Cortex of kidney (tissue), 1 donor: ENCODE measurements around the gene PSMA7.
"Not testable (repeated sequence)": the region's sequence is repeated elsewhere in the genome, so short reads cannot be mapped to it uniquely, and the experiment has no call there.

Source experiments
- DNase-seq: peaks from one replicate; lab custom pipeline; 2025; lab: John Stamatoyannopoulos, UW

PSMA7 gene

GRCh38 chr20:62119115-62119514, 24.1 kb downstream of the PSMA7 start:
- no peak for DNase-seq

- DNase-seq: no peak
These were observed 24.8 kb downstream of the PSMA7 start for GRCh38 chr20:62118113-62119043.

- no peak for DNase-seq
These were observed 25.5 kb downstream of the PSMA7 start for GRCh38 chr20:62117658-62118057.

- no peak for DNase-seq
These were observed 25.9 kb downstream of the PSMA7 start for GRCh38 chr20:62117362-62117646.

- no peak for DNase-seq
These were observed 26.4 kb downstream of the PSMA7 start for GRCh38 chr20:62116558-62117361.

GRCh38 chr20:62115800-62116407, 27.3 kb downstream of the PSMA7 start:
- DNase-seq: not testable (repeated sequence)

- no peak for DNase-seq
These were observed 28.3 kb downstream of the PSMA7 start for GRCh38 chr20:62114894-62115293.

- DNase-seq: no peak
These were observed 30.8 kb downstream of the PSMA7 start for GRCh38 chr20:62112368-62112767.

GRCh38 chr20:62111148-62111547, 32.0 kb downstream of the PSMA7 start:
- DNase-seq: no peak

GRCh38 chr20:62105592-62105991, 37.6 kb downstream of the PSMA7 start:
- no peak for DNase-seq

GRCh38 chr20:62104791-62105345, 38.3 kb downstream of the PSMA7 start:
- DNase-seq: no peak

GRCh38 chr20:62104234-62104789, 38.9 kb downstream of the PSMA7 start:
- DNase-seq: no peak

GRCh38 chr20:62103508-62104233, 39.5 kb downstream of the PSMA7 start:
- no peak for DNase-seq

GRCh38 chr20:62101078-62101477, 42.1 kb downstream of the PSMA7 start:
- no peak for DNase-seq

- DNase-seq: no peak
These were observed 45.2 kb downstream of the PSMA7 start for GRCh38 chr20:62097881-62098407.

- DNase-seq: no peak
These were observed 46.5 kb downstream of the PSMA7 start for GRCh38 chr20:62096421-62097380.

GRCh38 chr20:62089393-62089792, 53.8 kb downstream of the PSMA7 start:
- DNase-seq: no peak

- no peak for DNase-seq
These were observed 54.7 kb downstream of the PSMA7 start for GRCh38 chr20:62088258-62089127.

GRCh38 chr20:62087632-62088031, 55.6 kb downstream of the PSMA7 start:
- no peak for DNase-seq
